Loucy (cell line): Measurements from ENCODE around the gene MYCT1.

Source experiments
- EZH2phosphoT487 ChIP-seq: fragments of 200-600 bp; IDR thresholded peaks from 2 replicates; pipeline ENCODE4 v1.6.1; 2018; ENCODE audit warnings: antibody characterized with exemption, mild to moderate bottlenecking, moderate library complexity, borderline replicate concordance
- TF ChIP-seq, protein P1 (sequence below): fragments of 200-600 bp; sonication (generic); conservative IDR thresholded peaks from 2 replicates; pipeline ENCODE4 v1.5.1; 2014; ENCODE audit warnings: mild to moderate bottlenecking, antibody characterized with exemption, low read length

- TF ChIP-seq, protein P1, sequence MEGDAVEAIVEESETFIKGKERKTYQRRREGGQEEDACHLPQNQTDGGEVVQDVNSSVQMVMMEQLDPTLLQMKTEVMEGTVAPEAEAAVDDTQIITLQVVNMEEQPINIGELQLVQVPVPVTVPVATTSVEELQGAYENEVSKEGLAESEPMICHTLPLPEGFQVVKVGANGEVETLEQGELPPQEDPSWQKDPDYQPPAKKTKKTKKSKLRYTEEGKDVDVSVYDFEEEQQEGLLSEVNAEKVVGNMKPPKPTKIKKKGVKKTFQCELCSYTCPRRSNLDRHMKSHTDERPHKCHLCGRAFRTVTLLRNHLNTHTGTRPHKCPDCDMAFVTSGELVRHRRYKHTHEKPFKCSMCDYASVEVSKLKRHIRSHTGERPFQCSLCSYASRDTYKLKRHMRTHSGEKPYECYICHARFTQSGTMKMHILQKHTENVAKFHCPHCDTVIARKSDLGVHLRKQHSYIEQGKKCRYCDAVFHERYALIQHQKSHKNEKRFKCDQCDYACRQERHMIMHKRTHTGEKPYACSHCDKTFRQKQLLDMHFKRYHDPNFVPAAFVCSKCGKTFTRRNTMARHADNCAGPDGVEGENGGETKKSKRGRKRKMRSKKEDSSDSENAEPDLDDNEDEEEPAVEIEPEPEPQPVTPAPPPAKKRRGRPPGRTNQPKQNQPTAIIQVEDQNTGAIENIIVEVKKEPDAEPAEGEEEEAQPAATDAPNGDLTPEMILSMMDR = peak; percentile 43
- TF ChIP-seq EZH2phosphoT487 = no peak
Observed at GRCh38 chr6:152748843-152749242, 51.1 kb downstream of the MYCT1 start.
